ENCODE measurements around the gene GTPBP2.

GTPBP2 gene

GRCh38 chr6:43623880-43624785 is 4.9 kb downstream of the GTPBP2 start:
- no peak for DNase-seq (ENCODE audit: extremely low read depth, low read depth)
- no peak overlapping the region for H3K4me3 ChIP-seq (replicated peaks; ENCODE audit: low read depth, low read length)
- TF ChIP-seq, protein P1, sequence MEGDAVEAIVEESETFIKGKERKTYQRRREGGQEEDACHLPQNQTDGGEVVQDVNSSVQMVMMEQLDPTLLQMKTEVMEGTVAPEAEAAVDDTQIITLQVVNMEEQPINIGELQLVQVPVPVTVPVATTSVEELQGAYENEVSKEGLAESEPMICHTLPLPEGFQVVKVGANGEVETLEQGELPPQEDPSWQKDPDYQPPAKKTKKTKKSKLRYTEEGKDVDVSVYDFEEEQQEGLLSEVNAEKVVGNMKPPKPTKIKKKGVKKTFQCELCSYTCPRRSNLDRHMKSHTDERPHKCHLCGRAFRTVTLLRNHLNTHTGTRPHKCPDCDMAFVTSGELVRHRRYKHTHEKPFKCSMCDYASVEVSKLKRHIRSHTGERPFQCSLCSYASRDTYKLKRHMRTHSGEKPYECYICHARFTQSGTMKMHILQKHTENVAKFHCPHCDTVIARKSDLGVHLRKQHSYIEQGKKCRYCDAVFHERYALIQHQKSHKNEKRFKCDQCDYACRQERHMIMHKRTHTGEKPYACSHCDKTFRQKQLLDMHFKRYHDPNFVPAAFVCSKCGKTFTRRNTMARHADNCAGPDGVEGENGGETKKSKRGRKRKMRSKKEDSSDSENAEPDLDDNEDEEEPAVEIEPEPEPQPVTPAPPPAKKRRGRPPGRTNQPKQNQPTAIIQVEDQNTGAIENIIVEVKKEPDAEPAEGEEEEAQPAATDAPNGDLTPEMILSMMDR (IDR thresholded peaks at IDR 0.05; ENCODE audit: low read depth, low read length, missing control alignments), result no peak

DNA sequence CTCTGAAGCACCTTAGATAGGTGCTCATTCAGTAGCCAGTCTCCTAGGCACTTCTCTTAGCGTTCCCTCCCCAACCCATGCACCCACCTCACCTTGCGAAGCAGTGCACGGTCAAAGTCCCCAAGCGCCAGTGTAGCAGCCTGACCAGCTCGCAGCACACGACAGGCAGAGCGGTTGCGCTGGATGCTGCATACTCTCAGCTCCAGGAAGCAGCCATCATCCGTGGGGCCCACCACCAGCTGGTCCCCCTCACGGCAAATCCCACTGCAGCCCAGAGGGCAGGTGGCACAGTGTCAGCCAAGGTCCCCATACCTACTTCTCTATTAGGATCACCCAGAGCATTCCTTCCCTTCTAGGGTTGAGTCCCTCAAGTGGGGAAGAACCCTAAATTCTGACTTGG is 6.5 kb downstream of the GTPBP2 start:
- no peak overlapping the region for H3K4me3 ChIP-seq (replicated peaks; ENCODE audit: low read depth, low read length)
- TF ChIP-seq, protein P1 (IDR thresholded peaks at IDR 0.05; ENCODE audit: low read depth, low read length, missing control alignments), result no peak
- no peak for DNase-seq (ENCODE audit: extremely low read depth, low read depth)

- DNase-seq (ENCODE audit: extremely low read depth, low read depth), result no peak
- TF ChIP-seq, protein P1 (IDR thresholded peaks at IDR 0.05; ENCODE audit: low read depth, low read length, missing control alignments), result no peak
These were observed 7.3 kb downstream of the GTPBP2 start for GRCh38 chr6:43621836-43622180.

DNA sequence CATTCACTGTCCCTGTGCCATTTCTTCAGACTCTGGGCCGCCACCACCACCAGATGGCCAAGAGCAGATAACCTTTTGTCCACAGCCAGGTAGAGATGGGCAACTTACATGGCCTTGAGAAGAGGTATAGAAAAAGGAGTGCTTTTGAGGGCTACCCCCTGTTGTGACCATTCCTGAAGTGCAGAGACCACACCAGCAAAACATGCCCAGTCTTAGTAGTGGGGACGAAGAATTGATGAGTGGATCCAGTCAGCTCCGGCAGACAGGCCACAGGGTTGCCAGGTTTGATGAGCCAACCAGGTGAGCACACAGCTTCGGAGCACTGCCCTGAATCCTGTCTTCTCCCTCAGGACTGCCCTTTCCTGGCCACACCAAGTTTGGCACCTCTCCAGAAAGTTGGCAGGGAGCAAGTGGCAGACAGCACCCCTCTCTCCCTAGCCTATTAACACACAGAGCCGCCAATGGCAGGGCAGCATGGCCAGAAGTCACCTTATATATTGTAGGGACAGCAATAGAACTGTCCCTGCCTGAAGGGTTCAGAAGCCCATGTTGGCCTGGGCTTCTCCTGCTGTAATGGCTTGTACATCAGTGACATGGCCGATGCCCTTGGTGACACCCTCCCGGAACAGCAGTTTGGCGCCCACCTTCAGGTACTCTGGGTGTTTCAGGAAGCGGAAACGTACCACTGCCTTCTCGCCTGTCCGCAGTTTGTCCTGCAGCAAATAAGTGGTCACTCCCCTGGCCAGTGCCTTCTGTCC is 7.8 kb downstream of the GTPBP2 start:
- no peak overlapping the region for H3K4me3 ChIP-seq (replicated peaks; ENCODE audit: low read depth, low read length)
- TF ChIP-seq, protein P1 (IDR thresholded peaks at IDR 0.05; ENCODE audit: low read depth, low read length, missing control alignments), result no peak
- DNase-seq (ENCODE audit: extremely low read depth, low read depth), result no peak

More at GRCh38 chr6:43621836-43622180, 7.3 kb downstream of the GTPBP2 start:
- no peak overlapping the region for H3K4me3 ChIP-seq (replicated peaks; ENCODE audit: low read depth, low read length)

GRCh38 chr6:43616725-43617472 is 12.2 kb downstream of the GTPBP2 start:
- TF ChIP-seq, protein P1 (IDR thresholded peaks at IDR 0.05; ENCODE audit: low read depth, low read length, missing control alignments), result no peak
- no peak for DNase-seq (ENCODE audit: extremely low read depth, low read depth)
- no peak overlapping the region for H3K4me3 ChIP-seq (replicated peaks; ENCODE audit: low read depth, low read length)

- TF ChIP-seq, protein P1 (IDR thresholded peaks at IDR 0.05; ENCODE audit: low read depth, low read length, missing control alignments), result no peak
- no peak overlapping the region for H3K4me3 ChIP-seq (replicated peaks; ENCODE audit: low read depth, low read length)
- DNase-seq (ENCODE audit: extremely low read depth, low read depth), result no peak
These were observed 14.7 kb downstream of the GTPBP2 start for GRCh38 chr6:43614396-43614730.

Measured in HFF-Myc (cell line).